ENCODE data around the gene DGKQ.

GRCh38 chr4:986428-986878 lies 13.1 kb upstream of the DGKQ start:
- TF ChIP-seq CTCF (IDR thresholded peaks at IDR 0.05), result no peak
- no peak for TF ChIP-seq RAD21 (conservative IDR thresholded peaks at IDR 0.05 in 1 of 2, IDR thresholded peaks at IDR 0.05 in 1 of 2)

All from A549 (cell line).